HepG2 (cell line): ENCODE results near the gene GSTA1. TPM values are rescaled to one million over a fixed set of nuclear protein-coding genes. Genes with fewer than 3 reads are reported as not detected.

Source experiments
- ATF7 ChIP-seq, 2 experiments: fragments of 450-650 bp in 1 of 2; sonication (generic) in 1 of 2; formaldehyde crosslinking in 1 of 2; IDR thresholded peaks; 2 replicates each; pipeline versions ENCODE4 v1.4.0 to v1.6.1; 2016 to 2020; ENCODE audit warnings: antibody characterized with exemption in 1 of 2, mild to moderate bottlenecking in 1 of 2, missing genetic modification reagents in 1 of 2
- CEBPZ ChIP-seq: IDR thresholded peaks from 2 replicates; pipeline ENCODE4 v1.6.1; 2012; ENCODE audit warnings: low read length, improper control_type of control experiment
- POGK ChIP-seq: sonication (generic); formaldehyde crosslinking; conservative IDR thresholded peaks from 2 replicates; pipeline ENCODE4 v1.8.0; 2022; ENCODE audit warnings: mild to moderate bottlenecking, moderate library complexity, missing genetic modification reagents
- PRDM4 ChIP-seq: sonication (generic); formaldehyde crosslinking; IDR thresholded peaks from 2 replicates; pipeline ENCODE4 v1.9.0; 2021; ENCODE audit warnings: missing genetic modification reagents, borderline replicate concordance
- RARG ChIP-seq: sonication (generic); formaldehyde crosslinking; IDR thresholded peaks from 2 replicates; pipeline ENCODE4 v1.4.0; 2020; ENCODE audit warnings: low read depth, mild to moderate bottlenecking, missing genetic modification reagents
- ZNF326 ChIP-seq: sonication (generic); formaldehyde crosslinking; IDR thresholded peaks from 2 replicates; pipeline ENCODE4 v1.4.0; 2020; ENCODE audit warnings: missing genetic modification reagents, borderline replicate concordance
- ZNF639 ChIP-seq: conservative IDR thresholded peaks from 2 replicates; pipeline ENCODE4 v1.6.1; 2018; ENCODE audit warnings: missing genetic modification reagents
- ZNF670 ChIP-seq: sonication (generic); formaldehyde crosslinking; IDR thresholded peaks from 2 replicates; pipeline ENCODE4 v1.8.0; 2022; ENCODE audit warnings: mild to moderate bottlenecking, missing genetic modification reagents, borderline replicate concordance
- polyA plus RNA-seq, 8 experiments: library from polyadenylated mRNA; depleted of rRNA in 3 of 8; stranded (reverse) in 7 of 8; unstranded in 1 of 8; fragments of >200 nt; fragmentation: Illumina TruSeq in 4 of 8; extraction: Trizol in 4 of 8; gene quantifications; 2 replicates each; pipeline versions ENCODE4 v1.2.1 to v1.2.3, GENCODE V29; 2011 to 2016; ENCODE audit warnings: low read depth in 4 of 8, missing spikeins in 1 of 8, mixed read lengths in 1 of 8; ENCODE audit not compliant: insufficient read depth in 1 of 8
- total RNA-seq, 5 experiments: library from RNA; depleted of rRNA; stranded (reverse); fragments of >200 nt; fragmentation: Illumina TruSeq; extraction: Trizol; gene quantifications; 2 replicates each; pipeline ENCODE4 v1.2.3, GENCODE V29; 2016; ENCODE audit warnings: low read depth in 1 of 5
- TF ChIP-seq, protein P1 (sequence below): IDR thresholded peaks from 2 replicates; pipeline ENCODE4 v1.6.1; 2016; ENCODE audit warnings: low read depth, missing genetic modification reagents, missing compliant biosample characterization

The GSTA1 gene
- total and polyA plus RNA-seq, 2 of the 13 experiments (the other 11 are each of a cell fraction or from before 2014, with no cell fraction given) = 6.2 to 282 TPM

GRCh38 chr6:52815167-52816092 lies 11.8 kb upstream of the GSTA1 start (continued):
- TF ChIP-seq ZNF639 (no peak), ATF7 (IDR thresholded peaks at IDR 0.05) (no peak), ATF7 (CRISPR knock-in tag; IDR thresholded peaks at IDR 0.05) (no peak; the same call in 1 of the 2 replicates), RARG (CRISPR knock-in tag) (no peak), ZNF326 (CRISPR knock-in tag) (no peak), CEBPZ (no peak), ZNF670 (CRISPR knock-in tag) (no peak), PRDM4 (CRISPR knock-in tag) (no peak), POGK (CRISPR knock-in tag) (peak; percentile 76; the same call in 1 of the 2 replicates)
- TF ChIP-seq, protein P1, sequence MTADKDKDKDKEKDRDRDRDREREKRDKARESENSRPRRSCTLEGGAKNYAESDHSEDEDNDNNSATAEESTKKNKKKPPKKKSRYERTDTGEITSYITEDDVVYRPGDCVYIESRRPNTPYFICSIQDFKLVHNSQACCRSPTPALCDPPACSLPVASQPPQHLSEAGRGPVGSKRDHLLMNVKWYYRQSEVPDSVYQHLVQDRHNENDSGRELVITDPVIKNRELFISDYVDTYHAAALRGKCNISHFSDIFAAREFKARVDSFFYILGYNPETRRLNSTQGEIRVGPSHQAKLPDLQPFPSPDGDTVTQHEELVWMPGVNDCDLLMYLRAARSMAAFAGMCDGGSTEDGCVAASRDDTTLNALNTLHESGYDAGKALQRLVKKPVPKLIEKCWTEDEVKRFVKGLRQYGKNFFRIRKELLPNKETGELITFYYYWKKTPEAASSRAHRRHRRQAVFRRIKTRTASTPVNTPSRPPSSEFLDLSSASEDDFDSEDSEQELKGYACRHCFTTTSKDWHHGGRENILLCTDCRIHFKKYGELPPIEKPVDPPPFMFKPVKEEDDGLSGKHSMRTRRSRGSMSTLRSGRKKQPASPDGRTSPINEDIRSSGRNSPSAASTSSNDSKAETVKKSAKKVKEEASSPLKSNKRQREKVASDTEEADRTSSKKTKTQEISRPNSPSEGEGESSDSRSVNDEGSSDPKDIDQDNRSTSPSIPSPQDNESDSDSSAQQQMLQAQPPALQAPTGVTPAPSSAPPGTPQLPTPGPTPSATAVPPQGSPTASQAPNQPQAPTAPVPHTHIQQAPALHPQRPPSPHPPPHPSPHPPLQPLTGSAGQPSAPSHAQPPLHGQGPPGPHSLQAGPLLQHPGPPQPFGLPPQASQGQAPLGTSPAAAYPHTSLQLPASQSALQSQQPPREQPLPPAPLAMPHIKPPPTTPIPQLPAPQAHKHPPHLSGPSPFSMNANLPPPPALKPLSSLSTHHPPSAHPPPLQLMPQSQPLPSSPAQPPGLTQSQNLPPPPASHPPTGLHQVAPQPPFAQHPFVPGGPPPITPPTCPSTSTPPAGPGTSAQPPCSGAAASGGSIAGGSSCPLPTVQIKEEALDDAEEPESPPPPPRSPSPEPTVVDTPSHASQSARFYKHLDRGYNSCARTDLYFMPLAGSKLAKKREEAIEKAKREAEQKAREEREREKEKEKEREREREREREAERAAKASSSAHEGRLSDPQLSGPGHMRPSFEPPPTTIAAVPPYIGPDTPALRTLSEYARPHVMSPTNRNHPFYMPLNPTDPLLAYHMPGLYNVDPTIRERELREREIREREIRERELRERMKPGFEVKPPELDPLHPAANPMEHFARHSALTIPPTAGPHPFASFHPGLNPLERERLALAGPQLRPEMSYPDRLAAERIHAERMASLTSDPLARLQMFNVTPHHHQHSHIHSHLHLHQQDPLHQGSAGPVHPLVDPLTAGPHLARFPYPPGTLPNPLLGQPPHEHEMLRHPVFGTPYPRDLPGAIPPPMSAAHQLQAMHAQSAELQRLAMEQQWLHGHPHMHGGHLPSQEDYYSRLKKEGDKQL = peak; percentile 45; the same call in 1 of the 2 replicates
